ENCODE measurements around the gene ICAM5. TPM values are rescaled to one million over a fixed set of nuclear protein-coding genes. Genes with fewer than 3 reads are reported as not detected.

ICAM5 gene
- total RNA-seq, 6 donors from 2014 or later: 19.5 to 102 (median 27.2) TPM

GRCh38 chr19:10329555-10329954 is 39.8 kb downstream of the ICAM5 start:
- DNase-seq (peak in 1 of 2 donors; percentile 54), ATAC-seq (ENCODE audit: low FRiP score in 2 of 2) (no peak)
- no peak for TF ChIP-seq POLR2A (IDR thresholded peaks at IDR 0.05)
- TF ChIP-seq EP300 (IDR thresholded peaks at IDR 0.05): no peak
- no peak for TF ChIP-seq POLR2AphosphoS5 (IDR thresholded peaks at IDR 0.05)
- TF ChIP-seq CTCF (IDR thresholded peaks at IDR 0.05): no peak
- Histone ChIP-seq H3K9me3 (no peaks in the 10 kb centered on the region), H3K36me3 (peaks cover 25 to 61% (median 57%) of the 10 kb centered on the region in 4 donors), H3K4me1 (peaks cover 15 to 31% (median 23%) of the 10 kb centered on the region in 4 donors), H3K4me3 (no peak overlapping the region), H3K27me3 (no peaks in the 10 kb centered on the region), H3K27ac (no peak overlapping the region)
- WGBS, 2 donors: 94 to 96% methylated on average over 12 to 13 of the region's 13 CpGs

- Histone ChIP-seq H3K9me3 (no peaks in the 10 kb centered on the region), H3K27me3 (no peaks in the 10 kb centered on the region), H3K36me3 (peaks cover 16 to 33% (median 29%) of the 10 kb centered on the region in 4 donors), H3K4me1 (peaks cover 21 to 43% (median 25%) of the 10 kb centered on the region in 4 donors), H3K4me3 (peak overlapping the region; percentile 56 to 84 (median 63)), H3K27ac (peak overlapping the region; percentile 86 to 90 (median 88))
- DNase-seq (no peak), ATAC-seq (ENCODE audit: low FRiP score in 2 of 2) (no peak)
- WGBS, 2 donors: 34 to 52% methylated on average over 10 to 18 of the region's 18 CpGs
- TF ChIP-seq POLR2A (IDR thresholded peaks at IDR 0.05) (no peak), CTCF (IDR thresholded peaks at IDR 0.05) (peak in 1 of 6 experiments; percentile 4)
Measured at GRCh38 chr19:10332158-10332964, 42.6 kb downstream of the ICAM5 start.

GRCh38 chr19:10332965-10333757 is 43.4 kb downstream of the ICAM5 start, which contains the start of gene RAVER1:
TSS of gene RAVER1 (minus strand) at chr19:10333529. CDS start at chr19:10333507, 22 bp downstream.
- Histone ChIP-seq H3K4me3 (peak within 1 kb of the TSS; percentile 56 to 84 (median 63)), H3K4me1 (peaks cover 21 to 43% (median 25%) of the 10 kb centered on the region in 4 donors), H3K27ac (peak within 1 kb of the TSS; percentile 86 to 90 (median 88)), H3K9me3 (no peaks in the 10 kb centered on the region), H3K27me3 (no peaks in the 10 kb centered on the region), H3K36me3 (peaks cover 11 to 25% (median 21%) of the 10 kb centered on the region in 4 donors)
- peak; percentile 59 to 84 for TF ChIP-seq POLR2AphosphoS5 (IDR thresholded peaks at IDR 0.05)
- TF ChIP-seq EP300 (IDR thresholded peaks at IDR 0.05): no peak
- peak in 3 of 4 donors; percentile 35 to 82 (median 72) for TF ChIP-seq POLR2A (IDR thresholded peaks at IDR 0.05)
- peak in 2 of 6 experiments; percentile 4 to 5 for TF ChIP-seq CTCF (IDR thresholded peaks at IDR 0.05)
- 0 to 1% methylated on average over 11 to 26 of the region's 82 CpGs for WGBS, 2 donors
- peak; percentile 96 to 97 for ATAC-seq (ENCODE audit: low FRiP score in 2 of 2)
- DNase-seq: peak; percentile 97 to 98

- Histone ChIP-seq H3K4me1 (peaks cover 21 to 43% (median 25%) of the 10 kb centered on the region in 4 donors), H3K4me3 (peak overlapping the region; percentile 56 to 84 (median 63)), H3K9me3 (no peaks in the 10 kb centered on the region), H3K36me3 (peaks cover 3 to 17% (median 13%) of the 10 kb centered on the region in 4 donors), H3K27ac (peak overlapping the region; percentile 86 to 90 (median 88)), H3K27me3 (no peaks in the 10 kb centered on the region)
- ATAC-seq (ENCODE audit: low FRiP score in 2 of 2) (no peak), DNase-seq (no peak)
- peak in 1 of 2 donors; percentile 6 for TF ChIP-seq POLR2AphosphoS5 (IDR thresholded peaks at IDR 0.05)
- no peak for TF ChIP-seq EP300 (IDR thresholded peaks at IDR 0.05)
- no peak for TF ChIP-seq CTCF (IDR thresholded peaks at IDR 0.05)
- TF ChIP-seq POLR2A (IDR thresholded peaks at IDR 0.05): no peak
- 20 to 27% methylated on average over 1 to 38 of the region's 44 CpGs for WGBS, 2 donors
Measured at GRCh38 chr19:10333758-10334587, 44.2 kb downstream of the ICAM5 start.

All from upper lobe of left lung (tissue), 6 donors.